Kidney glomerular epithelial cell (primary cell): ENCODE measurements around the gene HK1.

ENCODE experiments used
- DNase-seq: peaks from one replicate; lab custom pipeline; 2025; lab: John Stamatoyannopoulos, UW

HK1 gene

GRCh38 chr10:69348816-69349541 lies 70.7 kb downstream of the HK1 start:
- no peak for DNase-seq

DNA sequence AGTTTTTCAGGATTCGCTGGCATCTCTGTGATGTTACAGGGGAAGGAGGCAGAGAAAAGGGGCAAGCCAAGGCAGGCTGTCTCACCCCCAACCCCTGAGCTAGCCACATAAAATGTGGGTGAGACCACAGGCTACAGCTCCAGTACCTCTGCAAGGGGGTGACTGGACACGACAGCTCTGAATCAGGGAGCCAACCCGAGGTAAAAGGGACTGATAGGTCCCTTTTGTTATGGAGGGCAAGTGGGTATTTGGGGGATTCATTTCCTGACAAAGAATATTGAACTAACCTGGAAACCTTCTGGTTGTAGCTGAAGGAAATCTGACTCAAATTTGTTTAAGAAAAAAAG lies 71.2 kb downstream of the HK1 start:
- DNase-seq: no peak

DNA sequence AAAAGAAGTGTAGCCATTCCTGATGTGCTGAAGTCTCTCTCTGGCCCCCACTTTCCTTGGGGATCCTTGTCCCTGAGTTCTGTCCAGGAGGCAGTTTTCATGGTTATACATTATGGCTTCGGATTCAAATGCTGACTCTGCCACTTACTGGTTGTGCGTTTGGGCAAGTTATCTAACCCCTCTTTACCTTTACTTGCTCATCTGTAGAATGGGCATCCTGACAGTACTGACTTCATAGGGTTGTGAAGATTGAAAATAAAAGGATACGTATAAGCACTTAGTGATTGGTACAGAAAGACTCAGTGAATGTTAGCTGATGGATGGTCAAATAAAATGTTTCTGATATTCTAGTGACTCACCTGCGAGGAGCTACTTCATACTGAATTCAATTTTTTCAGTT lies 73.3 kb downstream of the HK1 start:
- DNase-seq: no peak

- no peak for DNase-seq
Observed at GRCh38 chr10:69352569-69353264, 74.4 kb downstream of the HK1 start.

GRCh38 chr10:69353977-69354635 lies 75.8 kb downstream of the HK1 start:
- no peak for DNase-seq

GRCh38 chr10:69356187-69356586 lies 77.9 kb downstream of the HK1 start:
- DNase-seq: no peak

GRCh38 chr10:69358148-69358795 lies 80.0 kb downstream of the HK1 start:
- no peak for DNase-seq

DNA sequence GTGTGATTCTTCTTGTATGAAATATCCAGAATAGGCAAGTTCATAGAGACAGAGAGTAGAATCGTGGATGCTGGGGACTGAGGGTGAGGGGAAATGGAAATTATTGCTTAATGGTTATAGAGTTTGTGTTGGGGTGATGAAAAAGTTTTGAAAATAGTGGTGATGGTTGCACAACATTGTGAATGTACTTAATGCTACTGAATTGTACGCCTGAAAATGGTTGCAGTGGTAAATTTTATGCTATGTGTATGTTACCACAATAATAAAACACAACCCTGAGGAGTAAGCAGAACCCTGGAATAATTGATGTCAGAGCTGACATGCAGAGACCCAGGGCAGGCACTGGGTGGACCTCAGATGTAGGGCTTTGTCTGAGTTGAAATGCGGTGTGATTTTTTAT lies 80.9 kb downstream of the HK1 start:
- no peak for DNase-seq

- DNase-seq: no peak
Observed at GRCh38 chr10:69359594-69359993, 81.3 kb downstream of the HK1 start.

- DNase-seq: peak; percentile 33
Observed at GRCh38 chr10:69360485-69361302, 82.4 kb downstream of the HK1 start.

- no peak for DNase-seq
Observed at GRCh38 chr10:69361303-69361614, 83.0 kb downstream of the HK1 start.

DNA sequence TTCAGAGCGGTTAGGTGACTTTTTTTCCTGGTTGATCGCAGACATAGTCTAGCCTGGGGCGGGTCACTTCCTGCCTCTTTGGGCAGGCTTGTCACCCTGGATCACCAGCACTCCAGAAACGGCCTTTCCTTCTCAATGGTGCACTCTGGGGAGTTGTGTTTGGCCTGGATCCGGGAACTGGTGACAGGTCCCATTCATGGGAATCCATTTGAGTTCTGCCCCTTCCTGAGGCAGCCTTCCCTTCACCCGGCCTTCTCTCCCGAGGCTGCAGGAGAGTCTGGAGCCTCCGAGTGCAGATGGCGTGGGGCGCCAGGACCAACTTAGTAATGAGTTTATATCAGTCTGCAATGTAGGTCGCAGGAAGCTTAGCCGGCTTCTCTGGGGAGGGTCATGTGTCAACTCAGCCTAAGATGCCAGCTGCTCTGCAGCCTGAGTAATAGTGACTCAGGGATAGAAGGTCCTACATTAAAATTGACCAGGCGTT lies 84.2 kb downstream of the HK1 start:
- DNase-seq: no peak

- no peak for DNase-seq
Observed at GRCh38 chr10:69363666-69364065, 85.4 kb downstream of the HK1 start.

DNA sequence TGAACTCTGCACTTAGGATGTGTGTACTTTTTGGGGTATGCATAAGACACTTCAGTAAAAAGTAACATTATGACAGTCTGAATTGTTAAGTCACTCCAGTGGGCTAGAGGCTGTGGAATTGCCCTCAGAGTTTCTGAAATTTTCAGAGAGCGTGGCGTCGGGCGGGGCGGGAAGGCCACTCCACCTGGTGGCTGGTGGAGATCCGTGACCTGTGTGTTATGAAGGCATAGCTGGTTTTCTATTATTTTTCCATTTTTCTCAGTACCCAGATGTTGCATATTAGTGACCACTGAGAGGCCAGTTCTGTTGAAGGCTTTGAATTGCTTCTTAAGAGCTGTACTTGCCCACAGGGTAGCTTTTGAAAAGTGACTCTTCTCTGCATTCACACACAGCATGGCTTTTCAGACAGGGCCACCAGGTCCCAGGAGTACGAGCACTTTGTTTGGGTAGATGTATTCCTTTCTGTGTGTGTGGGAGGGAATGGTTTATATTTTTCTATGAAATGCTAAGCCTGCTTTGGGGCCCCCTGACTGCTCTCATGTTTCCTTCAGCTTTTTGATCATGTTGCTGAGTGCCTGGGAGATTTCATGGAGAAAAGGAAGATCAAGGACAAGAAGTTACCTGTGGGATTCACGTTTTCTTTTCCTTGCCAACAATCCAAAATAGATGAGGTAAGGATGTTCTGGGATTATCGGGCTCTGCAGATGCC lies 86.1 kb downstream of the HK1 start:
- DNase-seq: no peak

GRCh38 chr10:69366738-69367137 lies 88.4 kb downstream of the HK1 start:
- DNase-seq: no peak

DNA sequence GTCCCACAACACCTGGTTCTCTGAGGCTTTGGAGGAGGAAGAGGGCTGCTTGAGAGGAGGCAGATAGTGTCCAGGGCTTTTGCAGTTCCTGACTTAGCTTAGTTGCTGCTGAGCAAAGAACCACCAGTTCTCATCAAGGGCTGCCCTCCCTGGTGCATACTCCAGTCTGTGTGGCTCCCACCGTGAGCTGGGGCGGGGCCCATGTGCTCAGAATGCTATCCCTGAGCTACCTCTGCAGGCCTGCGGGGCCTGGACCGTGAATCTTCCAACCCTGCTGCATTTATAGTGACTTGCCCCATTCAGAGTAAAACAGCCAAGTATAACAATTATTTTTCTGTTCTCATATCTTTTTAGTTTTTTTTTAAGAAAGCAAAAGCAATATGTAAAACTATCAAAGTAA lies 89.2 kb downstream of the HK1 start:
- DNase-seq: no peak

GRCh38 chr10:69372126-69372980 lies 94.1 kb downstream of the HK1 start:
- no peak for DNase-seq

GRCh38 chr10:69374242-69374641 lies 95.9 kb downstream of the HK1 start:
- no peak for DNase-seq

GRCh38 chr10:69374931-69375306 lies 96.6 kb downstream of the HK1 start:
- no peak for DNase-seq
